ENCODE data around the gene POU2AF1. TPM values are rescaled to one million over a fixed set of nuclear protein-coding genes. Genes with fewer than 3 reads are reported as not detected.
A peak's percentile ranks its signal among the peaks of the same experiment; 100 is the strongest.

The POU2AF1 gene
- total and polyA plus RNA-seq, 2 donors (not counting 1 experiment from before 2014, with no cell fraction given): 0.17 TPM; not detected in 1

GRCh38 chr11:111336582-111337256, 42.4 kb downstream of the POU2AF1 start:
- Histone ChIP-seq H3K27me3 (ENCODE audit: control insufficient read depth, insufficient read depth, low read length) (peaks cover 5% of the 10 kb centered on the region), H3K4me2 (ENCODE audit: extremely low read depth, insufficient read depth, low read length) (no peak overlapping the region), H3K9me3 (ENCODE audit: control insufficient read depth, insufficient read depth, low read depth, low read length) (no peaks in the 10 kb centered on the region), H3K4me1 (ENCODE audit: control insufficient read depth, extremely low read depth, insufficient read depth, low read length) (no peaks in the 10 kb centered on the region), H4K20me1 (ENCODE audit: control insufficient read depth, extremely low read depth, insufficient read depth, low read length) (no peaks in the 10 kb centered on the region), H2AFZ (ENCODE audit: low read length) (no peak overlapping the region), H3K27ac (ENCODE audit: insufficient read depth, low read length) (no peak overlapping the region), H3K79me2 (ENCODE audit: control insufficient read depth, insufficient read depth, low read length) (no peaks in the 10 kb centered on the region), H3K4me3 (replicated peaks in 1 of 4; ENCODE audit: control extremely low read depth in 1 of 4, insufficient read depth in 1 of 4, low read depth in 3 of 4, low read length in 4 of 4) (no peak overlapping the region), H3K9ac (ENCODE audit: insufficient read depth, low read length) (no peak overlapping the region), H3K36me3 (ENCODE audit: control insufficient read depth, insufficient read depth, low read length) (no peaks in the 10 kb centered on the region)
- DNase-seq (ENCODE audit: low read depth in 2 of 2): peak; percentile 84 to 85
- TF ChIP-seq EZH2 (IDR thresholded peaks at IDR 0.05; ENCODE audit: low read length, missing control alignments) (no peak), CTCF (conservative IDR thresholded peaks at IDR 0.05 in 1 of 2, IDR thresholded peaks at IDR 0.05 in 1 of 2; ENCODE audit: low read depth in 1 of 2, low read length in 2 of 2) (no peak)

DNA sequence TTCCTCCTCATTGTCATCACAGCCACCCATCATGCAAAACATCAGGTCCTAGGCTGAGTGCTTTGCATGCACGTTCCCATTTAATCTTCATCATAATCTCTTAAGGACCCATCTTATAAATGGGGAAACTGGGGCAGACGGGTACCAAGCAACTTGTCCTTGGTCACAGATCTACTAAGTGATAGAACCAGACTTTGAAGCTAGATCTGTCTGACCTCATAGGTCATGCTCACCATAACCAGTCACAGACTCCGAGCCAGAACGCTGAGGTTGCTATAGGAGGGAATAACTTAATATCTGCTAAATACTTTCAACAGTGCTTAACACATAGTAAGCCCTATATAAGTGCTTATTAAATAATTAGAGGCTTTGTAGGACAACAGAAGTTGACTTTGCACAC, 43.0 kb downstream of the POU2AF1 start:
- Histone ChIP-seq H3K4me3 (replicated peaks in 1 of 4; ENCODE audit: control extremely low read depth in 1 of 4, insufficient read depth in 1 of 4, low read depth in 3 of 4, low read length in 4 of 4) (no peak overlapping the region), H4K20me1 (ENCODE audit: control insufficient read depth, extremely low read depth, insufficient read depth, low read length) (no peaks in the 10 kb centered on the region), H3K36me3 (ENCODE audit: control insufficient read depth, insufficient read depth, low read length) (no peaks in the 10 kb centered on the region), H3K27ac (ENCODE audit: insufficient read depth, low read length) (no peak overlapping the region), H2AFZ (ENCODE audit: low read length) (no peak overlapping the region), H3K27me3 (ENCODE audit: control insufficient read depth, insufficient read depth, low read length) (peaks cover 5% of the 10 kb centered on the region), H3K4me1 (ENCODE audit: control insufficient read depth, extremely low read depth, insufficient read depth, low read length) (no peaks in the 10 kb centered on the region), H3K79me2 (ENCODE audit: control insufficient read depth, insufficient read depth, low read length) (no peaks in the 10 kb centered on the region), H3K9ac (ENCODE audit: insufficient read depth, low read length) (no peak overlapping the region), H3K9me3 (ENCODE audit: control insufficient read depth, insufficient read depth, low read depth, low read length) (no peaks in the 10 kb centered on the region), H3K4me2 (ENCODE audit: extremely low read depth, insufficient read depth, low read length) (no peak overlapping the region)
- TF ChIP-seq CTCF (conservative IDR thresholded peaks at IDR 0.05 in 1 of 2, IDR thresholded peaks at IDR 0.05 in 1 of 2; ENCODE audit: low read depth in 1 of 2, low read length in 2 of 2) (no peak), EZH2 (IDR thresholded peaks at IDR 0.05; ENCODE audit: low read length, missing control alignments) (no peak)
- no peak for DNase-seq (ENCODE audit: low read depth in 2 of 2)

GRCh38 chr11:111335549-111335948, 43.5 kb downstream of the POU2AF1 start:
- Histone ChIP-seq H3K4me3 (replicated peaks in 1 of 4; ENCODE audit: control extremely low read depth in 1 of 4, insufficient read depth in 1 of 4, low read depth in 3 of 4, low read length in 4 of 4) (no peak overlapping the region), H3K36me3 (ENCODE audit: control insufficient read depth, insufficient read depth, low read length) (no peaks in the 10 kb centered on the region), H3K79me2 (ENCODE audit: control insufficient read depth, insufficient read depth, low read length) (no peaks in the 10 kb centered on the region), H3K9me3 (ENCODE audit: control insufficient read depth, insufficient read depth, low read depth, low read length) (no peaks in the 10 kb centered on the region), H4K20me1 (ENCODE audit: control insufficient read depth, extremely low read depth, insufficient read depth, low read length) (no peaks in the 10 kb centered on the region), H3K27me3 (ENCODE audit: control insufficient read depth, insufficient read depth, low read length) (peaks cover 5% of the 10 kb centered on the region), H3K4me1 (ENCODE audit: control insufficient read depth, extremely low read depth, insufficient read depth, low read length) (no peaks in the 10 kb centered on the region), H3K9ac (ENCODE audit: insufficient read depth, low read length) (no peak overlapping the region), H3K27ac (ENCODE audit: insufficient read depth, low read length) (no peak overlapping the region), H2AFZ (ENCODE audit: low read length) (no peak overlapping the region), H3K4me2 (ENCODE audit: extremely low read depth, insufficient read depth, low read length) (no peak overlapping the region)
- DNase-seq (ENCODE audit: low read depth in 2 of 2): no peak
- no peak for TF ChIP-seq CTCF (conservative IDR thresholded peaks at IDR 0.05 in 1 of 2, IDR thresholded peaks at IDR 0.05 in 1 of 2; ENCODE audit: low read depth in 1 of 2, low read length in 2 of 2)
- TF ChIP-seq EZH2 (IDR thresholded peaks at IDR 0.05; ENCODE audit: low read length, missing control alignments): no peak
